HepG2 (cell line): ENCODE measurements around the gene AKAIN1. TPM values are rescaled to one million over a fixed set of nuclear protein-coding genes. Genes with fewer than 3 reads are reported as not detected.

Experiments
- CREM ChIP-seq, 2 experiments: sonication (generic) in 1 of 2; formaldehyde crosslinking in 1 of 2; IDR thresholded peaks; 2 replicates each; pipeline versions ENCODE4 v1.4.0 to v1.6.1; 2016 to 2020; ENCODE audit warnings: antibody characterized with exemption in 1 of 2, mild to moderate bottlenecking in 1 of 2, missing genetic modification reagents in 1 of 2
- GATAD2A ChIP-seq: IDR thresholded peaks from 2 replicates; pipeline ENCODE4 v1.6.1; 2016
- KIAA2018 ChIP-seq: sonication (generic); formaldehyde crosslinking; IDR thresholded peaks from 2 replicates; pipeline ENCODE4 v1.5.0; 2020; ENCODE audit warnings: mild to moderate bottlenecking, missing genetic modification reagents, borderline replicate concordance
- TBX2 ChIP-seq: sonication (generic); formaldehyde crosslinking; IDR thresholded peaks from 2 replicates; pipeline ENCODE4 v1.5.0; 2020; ENCODE audit warnings: missing genetic modification reagents, mild to moderate bottlenecking, borderline replicate concordance
- TP53 ChIP-seq: sonication (generic); formaldehyde crosslinking; conservative IDR thresholded peaks from 2 replicates; pipeline ENCODE4 v1.4.0; 2020; ENCODE audit warnings: missing genetic modification reagents
- ZBTB10 ChIP-seq: sonication (generic); formaldehyde crosslinking; IDR thresholded peaks from 2 replicates; pipeline ENCODE4 v1.4.0; 2020; ENCODE audit warnings: missing genetic modification reagents, borderline replicate concordance
- ZBTB2 ChIP-seq: sonication (generic); formaldehyde crosslinking; IDR thresholded peaks from 2 replicates; pipeline ENCODE4 v1.8.0; 2022; ENCODE audit warnings: low read depth, missing genetic modification reagents
- ZNF225 ChIP-seq: sonication (generic); formaldehyde crosslinking; IDR thresholded peaks from 2 replicates; pipeline ENCODE4 v1.4.0; 2020; ENCODE audit warnings: mild to moderate bottlenecking, missing genetic modification reagents
- ZNF44 ChIP-seq: sonication (generic); formaldehyde crosslinking; IDR thresholded peaks from 2 replicates; pipeline ENCODE4 v1.5.1; 2020; ENCODE audit warnings: mild to moderate bottlenecking, missing genetic modification reagents
- polyA plus RNA-seq, 8 experiments: library from polyadenylated mRNA; depleted of rRNA in 3 of 8; stranded (reverse) in 7 of 8; unstranded in 1 of 8; fragments of >200 nt; fragmentation: Illumina TruSeq in 4 of 8; extraction: Trizol in 4 of 8; gene quantifications; 2 replicates each; pipeline versions ENCODE4 v1.2.1 to v1.2.3, GENCODE V29; 2011 to 2016; ENCODE audit warnings: low read depth in 4 of 8, missing spikeins in 1 of 8, mixed read lengths in 1 of 8; ENCODE audit not compliant: insufficient read depth in 1 of 8
- total RNA-seq, 5 experiments: library from RNA; depleted of rRNA; stranded (reverse); fragments of >200 nt; fragmentation: Illumina TruSeq; extraction: Trizol; gene quantifications; 2 replicates each; pipeline ENCODE4 v1.2.3, GENCODE V29; 2016; ENCODE audit warnings: low read depth in 1 of 5
- TF ChIP-seq, protein P1 (sequence below): sonication (generic); formaldehyde crosslinking; IDR thresholded peaks from 2 replicates; pipeline ENCODE4 v1.4.0; 2020; ENCODE audit warnings: missing genetic modification reagents, borderline replicate concordance
- TF ChIP-seq, protein P2 (sequence below): sonication (generic); formaldehyde crosslinking; IDR thresholded peaks from 2 replicates; pipeline ENCODE4 v1.4.0; 2020; ENCODE audit warnings: missing genetic modification reagents

The AKAIN1 gene
- total and polyA plus RNA-seq, 2 of the 13 experiments (the other 11 are each of a cell fraction or from before 2014, with no cell fraction given), result not detected

DNA sequence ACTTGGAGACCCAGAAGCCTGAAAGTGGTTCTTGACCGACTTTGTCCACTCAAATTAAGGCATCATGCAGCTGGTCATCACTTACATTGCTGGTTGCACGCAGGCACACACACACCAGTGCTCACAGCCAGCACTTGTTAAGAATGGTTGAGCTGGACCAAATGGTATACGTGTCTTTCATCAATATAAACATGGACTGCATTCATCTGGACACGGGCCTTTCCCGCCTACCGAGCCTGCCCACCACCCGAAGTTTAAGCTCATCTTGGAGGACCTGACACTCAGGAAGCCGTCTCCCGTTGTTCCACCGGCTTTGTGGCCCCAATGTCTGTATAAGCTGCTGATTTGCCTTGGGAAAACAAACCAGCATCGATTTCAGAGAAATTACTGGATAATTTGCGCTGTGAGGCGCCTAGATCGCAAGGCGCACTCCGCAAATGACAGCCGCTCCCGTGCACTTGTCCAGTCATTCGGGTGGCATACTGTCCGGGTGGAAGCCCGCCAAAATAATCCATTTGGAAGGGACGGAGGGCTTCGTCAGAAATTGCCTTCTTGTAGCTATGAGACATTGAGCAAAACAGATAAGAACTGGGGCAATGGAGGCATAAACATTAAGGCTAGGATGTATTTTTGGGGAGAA lies 40.1 kb upstream of the AKAIN1 start (continued):
- TF ChIP-seq CREM (IDR thresholded peaks at IDR 0.05), result no peak
- TF ChIP-seq CREM (CRISPR knock-in tag; IDR thresholded peaks at IDR 0.05), result no peak
- TF ChIP-seq ZBTB10 (CRISPR knock-in tag), result no peak
- 0 out of 2 replicates have a peak, but pooled peaks have one; percentile 20 for TF ChIP-seq ZNF44 (CRISPR knock-in tag)
- TF ChIP-seq TBX2, result no peak
- TF ChIP-seq TP53, result no peak
- TF ChIP-seq, protein P1, sequence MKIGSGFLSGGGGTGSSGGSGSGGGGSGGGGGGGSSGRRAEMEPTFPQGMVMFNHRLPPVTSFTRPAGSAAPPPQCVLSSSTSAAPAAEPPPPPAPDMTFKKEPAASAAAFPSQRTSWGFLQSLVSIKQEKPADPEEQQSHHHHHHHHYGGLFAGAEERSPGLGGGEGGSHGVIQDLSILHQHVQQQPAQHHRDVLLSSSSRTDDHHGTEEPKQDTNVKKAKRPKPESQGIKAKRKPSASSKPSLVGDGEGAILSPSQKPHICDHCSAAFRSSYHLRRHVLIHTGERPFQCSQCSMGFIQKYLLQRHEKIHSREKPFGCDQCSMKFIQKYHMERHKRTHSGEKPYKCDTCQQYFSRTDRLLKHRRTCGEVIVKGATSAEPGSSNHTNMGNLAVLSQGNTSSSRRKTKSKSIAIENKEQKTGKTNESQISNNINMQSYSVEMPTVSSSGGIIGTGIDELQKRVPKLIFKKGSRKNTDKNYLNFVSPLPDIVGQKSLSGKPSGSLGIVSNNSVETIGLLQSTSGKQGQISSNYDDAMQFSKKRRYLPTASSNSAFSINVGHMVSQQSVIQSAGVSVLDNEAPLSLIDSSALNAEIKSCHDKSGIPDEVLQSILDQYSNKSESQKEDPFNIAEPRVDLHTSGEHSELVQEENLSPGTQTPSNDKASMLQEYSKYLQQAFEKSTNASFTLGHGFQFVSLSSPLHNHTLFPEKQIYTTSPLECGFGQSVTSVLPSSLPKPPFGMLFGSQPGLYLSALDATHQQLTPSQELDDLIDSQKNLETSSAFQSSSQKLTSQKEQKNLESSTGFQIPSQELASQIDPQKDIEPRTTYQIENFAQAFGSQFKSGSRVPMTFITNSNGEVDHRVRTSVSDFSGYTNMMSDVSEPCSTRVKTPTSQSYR (CRISPR knock-in tag), result no peak
- TF ChIP-seq GATAD2A (CRISPR knock-in tag), result peak; percentile 32; the same call in 1 of the 2 replicates
- TF ChIP-seq, protein P2, sequence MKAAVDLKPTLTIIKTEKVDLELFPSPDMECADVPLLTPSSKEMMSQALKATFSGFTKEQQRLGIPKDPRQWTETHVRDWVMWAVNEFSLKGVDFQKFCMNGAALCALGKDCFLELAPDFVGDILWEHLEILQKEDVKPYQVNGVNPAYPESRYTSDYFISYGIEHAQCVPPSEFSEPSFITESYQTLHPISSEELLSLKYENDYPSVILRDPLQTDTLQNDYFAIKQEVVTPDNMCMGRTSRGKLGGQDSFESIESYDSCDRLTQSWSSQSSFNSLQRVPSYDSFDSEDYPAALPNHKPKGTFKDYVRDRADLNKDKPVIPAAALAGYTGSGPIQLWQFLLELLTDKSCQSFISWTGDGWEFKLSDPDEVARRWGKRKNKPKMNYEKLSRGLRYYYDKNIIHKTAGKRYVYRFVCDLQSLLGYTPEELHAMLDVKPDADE (CRISPR knock-in tag), result no peak
- peak; percentile 69; the same call in 1 of the 2 replicates for TF ChIP-seq ZNF225 (CRISPR knock-in tag)
- TF ChIP-seq ZBTB2 (CRISPR knock-in tag), result no peak
- 0 out of 2 replicates have a peak, but pooled peaks have one; percentile 63 for TF ChIP-seq KIAA2018 (CRISPR knock-in tag)
